HepG2 (cell line): ENCODE results near the gene KIAA0930. TPM values are rescaled to one million over a fixed set of nuclear protein-coding genes. Genes with fewer than 3 reads are reported as not detected.

Experiments
- ATAC-seq: fragments of 200-7000 bp; cut with Tn5 transposase; 3 replicates; pipeline ENCODE4 v1.9.1; 2020; ENCODE audit warnings: mild to moderate bottlenecking, moderate library complexity
- BruUV-seq: library from RNA; stranded (reverse); fragments of 400-500 nt; replicated peaks from 2 replicates; lab custom pipeline; 2021; lab: Mats Ljungman, UMichigan
- CTCF ChIA-PET: fragments of 300-600 bp; formaldehyde crosslinking; extraction: SDS; loops from one replicate; lab custom pipeline; 2021; ENCODE audit warnings: low total read pairs, inconsistent platforms, low intra/inter-chr PET ratio; lab: Yijun Ruan, JAX
- POLR2A ChIA-PET: fragments of 350-600 bp; sonication (Branson Sonifier 250); formaldehyde crosslinking; loops from one replicate; lab custom pipeline; 2020; ENCODE audit warnings: antibody characterized with exemption, inconsistent platforms; lab: Yijun Ruan, JAX
- DNase-seq: peaks from one replicate; pipeline ENCODE4 v3.0.0-alpha.2; 2015; ENCODE audit warnings: low spot score
- FAIRE-seq: peaks from 3 replicates; lab custom pipeline; 2011; peaks lifted over from hg19 to GRCh38; lab: Jason Lieb, UNC
- H2AFZ ChIP-seq: one replicate; pipeline ENCODE4 v1.6.1; 2011; ENCODE audit warnings: low read length, inconsistent platforms
- H3K27ac ChIP-seq: fragments of 300-600 bp; 3 replicates; pipeline ENCODE4 v1.8.0; 2011; ENCODE audit warnings: mixed run types, mild to moderate bottlenecking, mixed read lengths, low read length, inconsistent platforms; ENCODE audit not compliant: insufficient read depth; ENCODE audit errors: extremely low read length
- H3K27me3 ChIP-seq, 2 experiments: fragments of 200-600 bp in 1 of 2; 2 replicates in 1 of 2; 3 replicates in 1 of 2; pipeline versions ENCODE4 v1.6.0 to v1.8.0; 2011; ENCODE audit warnings: low read length in 2 of 2, mild to moderate bottlenecking in 2 of 2, moderate library complexity in 2 of 2, inconsistent platforms in 1 of 2; ENCODE audit not compliant: insufficient read depth in 2 of 2, control insufficient read depth in 1 of 2
- H3K36me3 ChIP-seq, 2 experiments: fragments of 200-600 bp in 1 of 2; replicated peaks in 1 of 2; 2 replicates in 1 of 2; 3 replicates in 1 of 2; pipeline versions ENCODE4 v1.5.1 to v1.8.0; 2011; ENCODE audit warnings: low read length in 2 of 2, inconsistent platforms in 1 of 2; ENCODE audit not compliant: insufficient read depth in 2 of 2, control insufficient read depth in 1 of 2
- H3K4me1 ChIP-seq: 2 replicates; pipeline ENCODE4 v1.5.1; 2012; ENCODE audit warnings: low read length, inconsistent platforms; ENCODE audit not compliant: insufficient read depth
- H3K4me2 ChIP-seq: 2 replicates; pipeline ENCODE4 v1.6.0; 2011; ENCODE audit warnings: low read depth, low read length, inconsistent platforms
- H3K4me3 ChIP-seq, 3 experiments: fragments of 200-600 bp in 1 of 3; sonication (generic), shearing (Covaris generic) in 1 of 3; replicated peaks in 1 of 3; 2 replicates each; pipeline ENCODE4 v1.5.1; 2011 to 2016; ENCODE audit warnings: low read length in 3 of 3, inconsistent platforms in 2 of 3, low read depth in 2 of 3, mild to moderate bottlenecking in 2 of 3, control low read depth in 1 of 3, mixed read lengths in 1 of 3; ENCODE audit not compliant: insufficient read depth in 1 of 3
- H3K79me2 ChIP-seq: one replicate; pipeline ENCODE4 v1.6.1; 2011; ENCODE audit warnings: low read length, inconsistent platforms; ENCODE audit not compliant: insufficient read depth
- H3K9ac ChIP-seq: 2 replicates; pipeline ENCODE4 v1.6.0; 2011; ENCODE audit warnings: mild to moderate bottlenecking, low read depth, low read length, inconsistent platforms; ENCODE audit not compliant: insufficient read depth
- H3K9me3 ChIP-seq: 2 replicates; pipeline ENCODE4 v1.5.1; 2012; ENCODE audit warnings: mild to moderate bottlenecking, low read length
- H4K20me1 ChIP-seq: 2 replicates; pipeline ENCODE4 v1.6.0; 2011; ENCODE audit warnings: inconsistent platforms, mild to moderate bottlenecking, low read length, moderate library complexity; ENCODE audit not compliant: insufficient read depth
- ARNT ChIP-seq: fragments of 450-650 bp; IDR thresholded peaks from 2 replicates; pipeline ENCODE4 v1.6.1; 2017
- HNRNPH1 ChIP-seq: fragments of 200-400 bp; formaldehyde crosslinking; optimal IDR thresholded peaks from 2 replicates; pipeline ENCODE3; 2017; ENCODE audit warnings: mild to moderate bottlenecking, low read depth, low read length
- KDM3A ChIP-seq: IDR thresholded peaks from 2 replicates; pipeline ENCODE4 v1.6.1; 2018; ENCODE audit warnings: low read depth, missing compliant biosample characterization
- KDM6A ChIP-seq: IDR thresholded peaks from 2 replicates; pipeline ENCODE4 v1.6.1; 2016; ENCODE audit warnings: low read depth
- MXD4 ChIP-seq: IDR thresholded peaks from 2 replicates; pipeline ENCODE4 v1.6.1; 2016; ENCODE audit warnings: mild to moderate bottlenecking, missing biosample characterization, missing genetic modification reagents
- NRL ChIP-seq: sonication (generic); formaldehyde crosslinking; IDR thresholded peaks from 2 replicates; pipeline ENCODE4 v1.5.0; 2020; ENCODE audit warnings: missing genetic modification reagents, mild to moderate bottlenecking, moderate library complexity, borderline replicate concordance
- PHB2 ChIP-seq: fragments of 450-650 bp; IDR thresholded peaks from 2 replicates; pipeline ENCODE4 v1.6.1; 2018; ENCODE audit not compliant: partially characterized antibody
- PHF8 ChIP-seq: sonication (generic); formaldehyde crosslinking; IDR thresholded peaks from 2 replicates; pipeline ENCODE4 v1.5.0; 2020; ENCODE audit warnings: missing genetic modification reagents
- SMAD9 ChIP-seq: sonication (generic); formaldehyde crosslinking; IDR thresholded peaks from 2 replicates; pipeline ENCODE4 v1.5.1; 2020; ENCODE audit warnings: mild to moderate bottlenecking, missing genetic modification reagents
- ZNF235 ChIP-seq: sonication (generic); formaldehyde crosslinking; IDR thresholded peaks from 2 replicates; pipeline ENCODE4 v1.8.1; 2023; ENCODE audit warnings: mild to moderate bottlenecking, missing genetic modification reagents, borderline replicate concordance
- ZNF260 ChIP-seq: sonication (generic); formaldehyde crosslinking; IDR thresholded peaks from 2 replicates; pipeline ENCODE4 v1.4.0; 2020; ENCODE audit warnings: missing genetic modification reagents, low read depth, mild to moderate bottlenecking, borderline replicate concordance
- ZNF556 ChIP-seq: sonication (generic); formaldehyde crosslinking; IDR thresholded peaks from 2 replicates; pipeline ENCODE4 v1.4.0; 2020; ENCODE audit warnings: mild to moderate bottlenecking, missing genetic modification reagents, borderline replicate concordance
- ZNF570 ChIP-seq: sonication (generic); formaldehyde crosslinking; IDR thresholded peaks from 2 replicates; pipeline ENCODE4 v1.4.0; 2020; ENCODE audit warnings: mild to moderate bottlenecking, missing genetic modification reagents, borderline replicate concordance
- ZNF792 ChIP-seq: IDR thresholded peaks from 2 replicates; pipeline ENCODE4 v1.6.1; 2016
- WGBS: methylation state at CpG from one replicate; pipeline ENCODE4 v1.1.6; 2017; ENCODE audit warnings: low lambda C conversion rate; 5-methylcytosine and 5-hydroxymethylcytosine counted together
- in situ Hi-C: cut with HindIII; loops from 2 replicates; pipeline ENCODE4 v1.10.0; 2017; ENCODE audit warnings: low pct_unique_long_range_greater_than_20kb; ENCODE audit not compliant: extremely low pct_ligation_motif_present
- intact Hi-C: fragments of 100-400 bp; cut with micrococcal nuclease; formaldehyde crosslinking; loops from one replicate; pipeline ENCODE4 v1.10.0; 2022; ENCODE audit not compliant: unreplicated experiment
- polyA plus RNA-seq, 8 experiments: library from polyadenylated mRNA; depleted of rRNA in 3 of 8; stranded (reverse) in 7 of 8; unstranded in 1 of 8; fragments of >200 nt; fragmentation: Illumina TruSeq in 4 of 8; extraction: Trizol in 4 of 8; gene quantifications; 2 replicates each; pipeline versions ENCODE4 v1.2.1 to v1.2.3, GENCODE V29; 2011 to 2016; ENCODE audit warnings: low read depth in 4 of 8, missing spikeins in 1 of 8, mixed read lengths in 1 of 8; ENCODE audit not compliant: insufficient read depth in 1 of 8
- total RNA-seq, 5 experiments: library from RNA; depleted of rRNA; stranded (reverse); fragments of >200 nt; fragmentation: Illumina TruSeq; extraction: Trizol; gene quantifications; 2 replicates each; pipeline ENCODE4 v1.2.3, GENCODE V29; 2016; ENCODE audit warnings: low read depth in 1 of 5
- TF ChIP-seq, protein P1 (sequence below): IDR thresholded peaks from 2 replicates; pipeline ENCODE4 v1.6.1; 2012; ENCODE audit warnings: low read length, improper control_type of control experiment
- TF ChIP-seq, protein P2 (sequence below), 2 experiments: sonication (generic) in 1 of 2; formaldehyde crosslinking in 1 of 2; IDR thresholded peaks; 2 replicates each; pipeline versions ENCODE4 v1.4.0 to v1.6.1; 2018 to 2020; ENCODE audit warnings: missing genetic modification reagents in 2 of 2, borderline replicate concordance in 1 of 2, low read depth in 1 of 2, mild to moderate bottlenecking in 1 of 2, missing biosample characterization in 1 of 2
- TF ChIP-seq, protein P3 (sequence below): sonication (generic); formaldehyde crosslinking; IDR thresholded peaks from 2 replicates; pipeline ENCODE4 v1.5.0; 2020; ENCODE audit warnings: mild to moderate bottlenecking, missing genetic modification reagents

Gene KIAA0930
- total and polyA plus RNA-seq, 2 of the 13 experiments (the other 11 are each of a cell fraction or from before 2014, with no cell fraction given), result 27.0 to 38.2 TPM

DNA sequence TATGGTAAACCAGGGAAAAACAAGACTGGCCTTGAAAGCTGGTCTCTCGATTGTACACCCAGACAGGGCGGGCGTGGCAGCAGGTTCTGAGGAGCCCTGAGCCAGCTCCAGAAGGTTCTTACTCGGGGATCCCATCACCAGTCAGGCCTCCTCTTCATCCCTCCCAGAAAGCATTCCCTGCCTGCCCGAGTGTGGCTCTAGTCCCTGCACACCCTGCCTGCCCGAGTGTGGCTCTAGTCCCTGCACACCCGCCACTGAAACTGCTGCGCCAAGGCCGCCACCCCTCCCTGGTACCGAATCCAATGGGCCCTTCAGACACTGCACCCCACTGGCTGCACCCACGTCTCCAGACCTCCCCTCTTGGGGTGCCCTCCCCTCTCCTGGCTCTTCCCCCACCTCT lies 30.1 kb downstream of the KIAA0930 start:
- POLR2A ChIA-PET, result no interaction called here
- TF ChIP-seq, protein P1, sequence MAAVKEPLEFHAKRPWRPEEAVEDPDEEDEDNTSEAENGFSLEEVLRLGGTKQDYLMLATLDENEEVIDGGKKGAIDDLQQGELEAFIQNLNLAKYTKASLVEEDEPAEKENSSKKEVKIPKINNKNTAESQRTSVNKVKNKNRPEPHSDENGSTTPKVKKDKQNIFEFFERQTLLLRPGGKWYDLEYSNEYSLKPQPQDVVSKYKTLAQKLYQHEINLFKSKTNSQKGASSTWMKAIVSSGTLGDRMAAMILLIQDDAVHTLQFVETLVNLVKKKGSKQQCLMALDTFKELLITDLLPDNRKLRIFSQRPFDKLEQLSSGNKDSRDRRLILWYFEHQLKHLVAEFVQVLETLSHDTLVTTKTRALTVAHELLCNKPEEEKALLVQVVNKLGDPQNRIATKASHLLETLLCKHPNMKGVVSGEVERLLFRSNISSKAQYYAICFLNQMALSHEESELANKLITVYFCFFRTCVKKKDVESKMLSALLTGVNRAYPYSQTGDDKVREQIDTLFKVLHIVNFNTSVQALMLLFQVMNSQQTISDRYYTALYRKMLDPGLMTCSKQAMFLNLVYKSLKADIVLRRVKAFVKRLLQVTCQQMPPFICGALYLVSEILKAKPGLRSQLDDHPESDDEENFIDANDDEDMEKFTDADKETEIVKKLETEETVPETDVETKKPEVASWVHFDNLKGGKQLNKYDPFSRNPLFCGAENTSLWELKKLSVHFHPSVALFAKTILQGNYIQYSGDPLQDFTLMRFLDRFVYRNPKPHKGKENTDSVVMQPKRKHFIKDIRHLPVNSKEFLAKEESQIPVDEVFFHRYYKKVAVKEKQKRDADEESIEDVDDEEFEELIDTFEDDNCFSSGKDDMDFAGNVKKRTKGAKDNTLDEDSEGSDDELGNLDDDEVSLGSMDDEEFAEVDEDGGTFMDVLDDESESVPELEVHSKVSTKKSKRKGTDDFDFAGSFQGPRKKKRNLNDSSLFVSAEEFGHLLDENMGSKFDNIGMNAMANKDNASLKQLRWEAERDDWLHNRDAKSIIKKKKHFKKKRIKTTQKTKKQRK, result no peak
- TF ChIP-seq ZNF235 (CRISPR knock-in tag) (no peak), ZNF570 (CRISPR knock-in tag) (no peak), PHB2 (no peak), PHF8 (CRISPR knock-in tag) (no peak), ZNF260 (CRISPR knock-in tag) (no peak), ARNT (no peak), ZNF792 (no peak), MXD4 (no peak), KDM6A (no peak), ZNF556 (CRISPR knock-in tag) (no peak), SMAD9 (CRISPR knock-in tag) (no peak), KDM3A (CRISPR knock-in tag) (no peak), HNRNPH1 (no peak), NRL (no peak)
- TF ChIP-seq, protein P2, sequence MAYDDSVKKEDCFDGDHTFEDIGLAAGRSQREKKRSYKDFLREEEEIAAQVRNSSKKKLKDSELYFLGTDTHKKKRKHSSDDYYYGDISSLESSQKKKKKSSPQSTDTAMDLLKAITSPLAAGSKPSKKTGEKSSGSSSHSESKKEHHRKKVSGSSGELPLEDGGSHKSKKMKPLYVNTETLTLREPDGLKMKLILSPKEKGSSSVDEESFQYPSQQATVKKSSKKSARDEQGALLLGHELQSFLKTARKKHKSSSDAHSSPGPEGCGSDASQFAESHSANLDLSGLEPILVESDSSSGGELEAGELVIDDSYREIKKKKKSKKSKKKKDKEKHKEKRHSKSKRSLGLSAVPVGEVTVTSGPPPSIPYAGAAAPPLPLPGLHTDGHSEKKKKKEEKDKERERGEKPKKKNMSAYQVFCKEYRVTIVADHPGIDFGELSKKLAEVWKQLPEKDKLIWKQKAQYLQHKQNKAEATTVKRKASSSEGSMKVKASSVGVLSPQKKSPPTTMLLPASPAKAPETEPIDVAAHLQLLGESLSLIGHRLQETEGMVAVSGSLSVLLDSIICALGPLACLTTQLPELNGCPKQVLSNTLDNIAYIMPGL (CRISPR knock-in tag; IDR thresholded peaks at IDR 0.05; ENCODE audit: borderline replicate concordance in 1 of 2, low read depth in 1 of 2), result no peak
- TF ChIP-seq, protein P3, sequence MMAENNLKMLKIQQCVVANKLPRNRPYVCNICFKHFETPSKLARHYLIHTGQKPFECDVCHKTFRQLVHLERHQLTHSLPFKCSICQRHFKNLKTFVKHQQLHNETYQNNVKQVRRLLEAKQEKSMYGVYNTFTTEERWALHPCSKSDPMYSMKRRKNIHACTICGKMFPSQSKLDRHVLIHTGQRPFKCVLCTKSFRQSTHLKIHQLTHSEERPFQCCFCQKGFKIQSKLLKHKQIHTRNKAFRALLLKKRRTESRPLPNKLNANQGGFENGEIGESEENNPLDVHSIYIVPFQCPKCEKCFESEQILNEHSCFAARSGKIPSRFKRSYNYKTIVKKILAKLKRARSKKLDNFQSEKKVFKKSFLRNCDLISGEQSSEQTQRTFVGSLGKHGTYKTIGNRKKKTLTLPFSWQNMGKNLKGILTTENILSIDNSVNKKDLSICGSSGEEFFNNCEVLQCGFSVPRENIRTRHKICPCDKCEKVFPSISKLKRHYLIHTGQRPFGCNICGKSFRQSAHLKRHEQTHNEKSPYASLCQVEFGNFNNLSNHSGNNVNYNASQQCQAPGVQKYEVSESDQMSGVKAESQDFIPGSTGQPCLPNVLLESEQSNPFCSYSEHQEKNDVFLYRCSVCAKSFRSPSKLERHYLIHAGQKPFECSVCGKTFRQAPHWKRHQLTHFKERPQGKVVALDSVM, result no peak
- H3K27ac ChIP-seq, result no peak overlapping the region

More for the DNA sequence above, 30.1 kb downstream of the KIAA0930 start:
- peaks cover 5 to 8% of the 10 kb centered on the region in 2 experiments; a peak in 2 of 5 replicates for H3K36me3 ChIP-seq
- H3K9ac ChIP-seq, result no peak overlapping the region
- 94% methylated on average over 8 of the region's 11 CpGs for WGBS
- CTCF ChIA-PET, result no interaction called here
- ATAC-seq (no peak), DNase-seq (no peak), FAIRE-seq (no peak)
- no peak overlapping the region for H3K4me3 ChIP-seq
- H3K4me2 ChIP-seq, result no peak overlapping the region
- no peaks in the 10 kb centered on the region for H3K27me3 ChIP-seq
- peaks cover 9% of the 10 kb centered on the region; the same call in 1 of the 2 replicates for H3K4me1 ChIP-seq
- peaks cover 4% of the 10 kb centered on the region for H3K79me2 ChIP-seq
- H4K20me1 ChIP-seq, result peaks cover 10% of the 10 kb centered on the region; the same call in 1 of the 2 replicates
- intact Hi-C loops, result no loop called here
- H2AFZ ChIP-seq, result no peak overlapping the region
- H3K9me3 ChIP-seq, result no peaks in the 10 kb centered on the region
- in situ Hi-C loops, result no loop called here
- no TSS peak for BruUV-seq
